Transverse colon (tissue), 4 donors: ENCODE results near the gene SYT17.

Experiments used
- POLR2A ChIP-seq: fragments of 450-650 bp; IDR thresholded peaks from one replicate; pipeline ENCODE4 v1.6.1; 2016; ENCODE audit warnings: antibody characterized with exemption, mild to moderate bottlenecking, moderate library complexity
- POLR2AphosphoS5 ChIP-seq, 3 donors: sonication (generic); formaldehyde crosslinking; IDR thresholded peaks; one replicate each; pipeline ENCODE4 v1.6.1; 2016; ENCODE audit warnings: antibody characterized with exemption in 3 of 3
- TF ChIP-seq, protein P1 (sequence below), 5 experiments: fragments of 200-600 bp in 3 of 5; fragments of 450-650 bp in 2 of 5; sonication (generic) in 3 of 5; IDR thresholded peaks; 1 replicate in 2 of 5; 2 replicates in 3 of 5; pipeline ENCODE4 v1.5.1; 2016 to 2017; ENCODE audit warnings: antibody characterized with exemption in 5 of 5, inconsistent platforms in 3 of 5, mild to moderate bottlenecking in 2 of 5, moderate library complexity in 1 of 5

DNA sequence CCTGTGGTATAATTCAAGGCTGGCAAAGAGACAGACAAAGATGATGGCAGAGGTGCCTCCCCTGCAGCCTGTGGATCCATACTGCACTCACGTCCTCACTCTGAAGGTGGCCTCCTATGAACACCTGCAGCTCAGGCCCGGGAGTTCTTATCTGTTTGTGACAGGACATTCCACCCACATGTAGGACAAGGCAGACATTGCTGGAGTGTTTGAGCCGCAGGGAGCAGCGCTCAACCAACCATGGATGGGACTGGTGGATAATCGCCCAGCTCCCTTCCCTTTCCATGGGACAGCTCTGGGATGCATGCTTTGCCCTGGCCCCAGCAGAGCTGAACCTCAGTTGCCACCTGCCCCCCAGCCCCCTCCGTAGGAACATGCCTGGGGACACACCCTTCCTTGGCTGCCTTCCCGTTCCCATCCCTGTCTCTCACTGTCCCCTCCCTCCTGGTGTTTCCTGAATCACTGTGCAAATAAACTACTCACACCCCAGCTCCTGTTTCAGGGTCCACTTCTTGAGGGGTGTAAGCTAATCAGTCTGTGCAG lies 32.1 kb upstream of the SYT17 start:
- TF ChIP-seq, protein P1, sequence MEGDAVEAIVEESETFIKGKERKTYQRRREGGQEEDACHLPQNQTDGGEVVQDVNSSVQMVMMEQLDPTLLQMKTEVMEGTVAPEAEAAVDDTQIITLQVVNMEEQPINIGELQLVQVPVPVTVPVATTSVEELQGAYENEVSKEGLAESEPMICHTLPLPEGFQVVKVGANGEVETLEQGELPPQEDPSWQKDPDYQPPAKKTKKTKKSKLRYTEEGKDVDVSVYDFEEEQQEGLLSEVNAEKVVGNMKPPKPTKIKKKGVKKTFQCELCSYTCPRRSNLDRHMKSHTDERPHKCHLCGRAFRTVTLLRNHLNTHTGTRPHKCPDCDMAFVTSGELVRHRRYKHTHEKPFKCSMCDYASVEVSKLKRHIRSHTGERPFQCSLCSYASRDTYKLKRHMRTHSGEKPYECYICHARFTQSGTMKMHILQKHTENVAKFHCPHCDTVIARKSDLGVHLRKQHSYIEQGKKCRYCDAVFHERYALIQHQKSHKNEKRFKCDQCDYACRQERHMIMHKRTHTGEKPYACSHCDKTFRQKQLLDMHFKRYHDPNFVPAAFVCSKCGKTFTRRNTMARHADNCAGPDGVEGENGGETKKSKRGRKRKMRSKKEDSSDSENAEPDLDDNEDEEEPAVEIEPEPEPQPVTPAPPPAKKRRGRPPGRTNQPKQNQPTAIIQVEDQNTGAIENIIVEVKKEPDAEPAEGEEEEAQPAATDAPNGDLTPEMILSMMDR (IDR thresholded peaks at IDR 0.05): no peak
- TF ChIP-seq POLR2A (no peak), POLR2AphosphoS5 (IDR thresholded peaks at IDR 0.05) (no peak)
